Measurements from ENCODE around the gene SPTB.

The SPTB gene

GRCh38 chr14:64789696-64790095 lies 90.0 kb downstream of the SPTB start:
- in situ Hi-C loops (cut with MboI; ENCODE audit: low pct_unique_long_range_greater_than_20kb, low sequenced_read_pairs, unreplicated experiment) = no loop called here
- TF ChIP-seq, protein P1, sequence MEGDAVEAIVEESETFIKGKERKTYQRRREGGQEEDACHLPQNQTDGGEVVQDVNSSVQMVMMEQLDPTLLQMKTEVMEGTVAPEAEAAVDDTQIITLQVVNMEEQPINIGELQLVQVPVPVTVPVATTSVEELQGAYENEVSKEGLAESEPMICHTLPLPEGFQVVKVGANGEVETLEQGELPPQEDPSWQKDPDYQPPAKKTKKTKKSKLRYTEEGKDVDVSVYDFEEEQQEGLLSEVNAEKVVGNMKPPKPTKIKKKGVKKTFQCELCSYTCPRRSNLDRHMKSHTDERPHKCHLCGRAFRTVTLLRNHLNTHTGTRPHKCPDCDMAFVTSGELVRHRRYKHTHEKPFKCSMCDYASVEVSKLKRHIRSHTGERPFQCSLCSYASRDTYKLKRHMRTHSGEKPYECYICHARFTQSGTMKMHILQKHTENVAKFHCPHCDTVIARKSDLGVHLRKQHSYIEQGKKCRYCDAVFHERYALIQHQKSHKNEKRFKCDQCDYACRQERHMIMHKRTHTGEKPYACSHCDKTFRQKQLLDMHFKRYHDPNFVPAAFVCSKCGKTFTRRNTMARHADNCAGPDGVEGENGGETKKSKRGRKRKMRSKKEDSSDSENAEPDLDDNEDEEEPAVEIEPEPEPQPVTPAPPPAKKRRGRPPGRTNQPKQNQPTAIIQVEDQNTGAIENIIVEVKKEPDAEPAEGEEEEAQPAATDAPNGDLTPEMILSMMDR (IDR thresholded peaks at IDR 0.05; ENCODE audit: extremely low read depth, insufficient read depth, missing control alignments) = no peak
- DNase-seq (ENCODE audit: low spot score) = no peak

DNA sequence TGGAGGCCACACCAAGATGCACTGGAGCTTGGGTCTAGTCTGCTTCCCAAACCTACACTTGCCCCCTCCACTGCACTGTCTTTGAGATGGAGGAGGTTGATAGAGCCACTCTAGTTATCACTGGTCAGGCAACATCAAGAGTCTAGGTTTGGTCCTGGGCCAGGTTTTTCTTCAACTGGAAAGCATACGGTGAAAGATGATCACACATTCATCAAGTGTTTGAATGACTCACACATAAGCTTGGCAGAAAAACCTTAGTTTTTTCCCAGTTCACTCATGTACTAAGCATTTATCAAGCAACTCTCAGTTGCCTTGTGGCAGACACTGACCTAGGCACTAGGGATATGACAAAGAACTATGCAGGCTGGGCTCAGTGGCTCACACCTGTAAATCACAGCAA lies 91.0 kb downstream of the SPTB start:
- DNase-seq (ENCODE audit: low spot score) = no peak
- TF ChIP-seq, protein P1 (IDR thresholded peaks at IDR 0.05; ENCODE audit: extremely low read depth, insufficient read depth, missing control alignments) = no peak
- in situ Hi-C loops (cut with MboI; ENCODE audit: low pct_unique_long_range_greater_than_20kb, low sequenced_read_pairs, unreplicated experiment) = no loop called here

- DNase-seq (ENCODE audit: low spot score) = no peak
- in situ Hi-C loops (cut with MboI; ENCODE audit: low pct_unique_long_range_greater_than_20kb, low sequenced_read_pairs, unreplicated experiment) = no loop called here
- TF ChIP-seq, protein P1 (IDR thresholded peaks at IDR 0.05; ENCODE audit: extremely low read depth, insufficient read depth, missing control alignments) = no peak
These were observed 92.1 kb downstream of the SPTB start for GRCh38 chr14:64787619-64788018.

DNA sequence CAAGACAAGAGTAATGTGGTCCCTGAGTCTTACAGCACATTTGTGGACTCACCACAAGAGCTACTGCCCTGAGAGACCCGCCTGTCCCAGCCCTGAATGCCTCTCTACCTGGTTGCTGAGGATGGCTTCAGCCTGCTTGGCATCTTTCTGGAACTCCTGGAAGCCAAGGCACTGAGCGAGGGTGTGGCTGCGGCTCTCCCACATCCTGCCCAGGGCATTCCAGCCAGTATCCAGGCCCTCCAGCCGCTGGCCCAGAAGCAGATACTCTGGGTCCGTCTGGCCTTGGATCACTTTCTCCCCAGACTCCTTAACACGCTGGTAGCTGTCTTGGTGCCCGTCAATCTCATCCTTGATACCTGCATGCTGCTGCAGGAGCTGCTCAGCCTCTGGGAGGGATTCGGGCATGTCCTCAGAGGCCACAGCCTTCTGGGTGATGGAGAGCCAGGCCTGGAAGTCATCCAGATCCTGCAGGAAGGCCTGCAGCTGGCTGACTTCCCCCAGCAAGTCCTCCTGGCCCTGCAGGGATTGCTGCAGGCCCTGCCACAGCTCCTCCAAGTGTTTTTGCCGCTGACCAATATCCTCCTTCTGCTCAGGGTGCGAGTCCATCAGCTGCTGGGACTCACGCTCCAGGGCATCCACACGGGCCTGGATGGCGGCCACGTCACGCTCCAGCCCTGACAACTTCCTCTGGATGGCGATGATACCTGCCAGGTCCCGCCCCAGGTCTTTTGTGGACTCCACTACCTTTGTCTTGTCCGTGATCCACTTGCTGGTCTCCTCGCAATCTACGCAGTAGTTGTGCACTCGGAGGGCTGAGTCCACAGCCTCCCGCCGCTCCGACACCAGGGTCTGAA lies 93.2 kb downstream of the SPTB start:
- no peak for DNase-seq (ENCODE audit: low spot score)
- TF ChIP-seq, protein P1 (IDR thresholded peaks at IDR 0.05; ENCODE audit: extremely low read depth, insufficient read depth, missing control alignments) = no peak
- in situ Hi-C loops (cut with MboI; ENCODE audit: low pct_unique_long_range_greater_than_20kb, low sequenced_read_pairs, unreplicated experiment) = no loop called here

GRCh38 chr14:64784006-64784405 lies 95.7 kb downstream of the SPTB start:
- TF ChIP-seq, protein P1 (IDR thresholded peaks at IDR 0.05; ENCODE audit: extremely low read depth, insufficient read depth, missing control alignments) = no peak
- in situ Hi-C loops (cut with MboI; ENCODE audit: low pct_unique_long_range_greater_than_20kb, low sequenced_read_pairs, unreplicated experiment) = no loop called here
- DNase-seq (ENCODE audit: low spot score) = no peak

DNA sequence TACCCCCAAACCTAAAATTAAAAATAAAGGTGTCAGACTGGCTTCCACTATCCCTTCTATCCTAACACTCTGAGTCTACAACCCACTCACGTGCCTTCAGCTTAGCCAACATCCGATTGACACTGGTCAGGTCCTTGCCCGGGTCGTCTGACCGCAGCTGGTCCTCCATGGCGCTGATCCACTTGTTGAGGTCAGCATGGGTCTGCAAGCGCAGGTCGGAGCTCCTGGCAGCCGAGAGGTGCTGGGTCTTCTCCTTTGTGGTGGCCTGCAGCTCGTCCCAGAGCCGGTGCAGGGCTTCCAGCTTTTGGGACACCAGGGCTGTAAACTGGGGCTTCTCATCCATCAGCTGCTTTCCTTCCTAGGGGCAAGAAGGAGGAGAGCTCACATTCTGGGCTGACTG lies 97.5 kb downstream of the SPTB start:
- in situ Hi-C loops (cut with MboI; ENCODE audit: low pct_unique_long_range_greater_than_20kb, low sequenced_read_pairs, unreplicated experiment) = no loop called here
- TF ChIP-seq, protein P1 (IDR thresholded peaks at IDR 0.05; ENCODE audit: extremely low read depth, insufficient read depth, missing control alignments) = no peak
- no peak for DNase-seq (ENCODE audit: low spot score)
